Activated CD8-positive, alpha-beta memory T cell treated with anti-CD3 and anti-CD28 coated beads, Interleukin-2, amount 10 ng/mL, durations not matched to agents 7 days and 5 days (primary cell): ENCODE measurements around the gene CUTC. TPM values are rescaled to one million over a fixed set of nuclear protein-coding genes. Genes with fewer than 3 reads are reported as not detected.
A peak's percentile ranks its signal among the peaks of the same experiment; 100 is the strongest.

Experiments used
- ATAC-seq: fragments of 150-1000 bp; cut with Tn5 transposase; one replicate; pipeline ENCODE4 v1.10.0; 2021; ENCODE audit warnings: moderate library complexity
- CTCF ChIA-PET: fragments of 350-600 bp; sonication (Branson Sonifier 250); formaldehyde crosslinking; loops from one replicate; lab custom pipeline; 2021; ENCODE audit warnings: antibody characterized with exemption; lab: Charles Lee
- DNase-seq: peaks from one replicate; pipeline ENCODE4 v3.0.0-alpha.2; 2020
- H3K27ac Mint-ChIP-seq: one replicate; pipeline ENCODE4 v1.8.0; 2021; ENCODE audit warnings: mild to moderate bottlenecking, mixed read lengths
- H3K27me3 Mint-ChIP-seq: one replicate; pipeline ENCODE4 v1.8.0; 2021; ENCODE audit warnings: mixed read lengths
- H3K36me3 Mint-ChIP-seq: one replicate; pipeline ENCODE4 v1.8.0; 2021; ENCODE audit warnings: mild to moderate bottlenecking, mixed read lengths
- H3K4me1 Mint-ChIP-seq: one replicate; pipeline ENCODE4 v1.8.0; 2021; ENCODE audit warnings: mixed read lengths
- H3K4me3 Mint-ChIP-seq: one replicate; pipeline ENCODE4 v1.8.0; 2021; ENCODE audit warnings: mild to moderate bottlenecking, moderate library complexity, mixed read lengths
- H3K9me3 Mint-ChIP-seq: one replicate; pipeline ENCODE4 v1.8.0; 2022; ENCODE audit warnings: low read depth, mixed read lengths
- total RNA-seq, 2 experiments: library from RNA; stranded (reverse); gene quantifications; one replicate each; pipeline ENCODE4 v1.2.3, GENCODE V29; 2021

The CUTC gene
- total RNA-seq, 2 experiments from 2014 or later: 23.6 to 26.9 TPM

DNA sequence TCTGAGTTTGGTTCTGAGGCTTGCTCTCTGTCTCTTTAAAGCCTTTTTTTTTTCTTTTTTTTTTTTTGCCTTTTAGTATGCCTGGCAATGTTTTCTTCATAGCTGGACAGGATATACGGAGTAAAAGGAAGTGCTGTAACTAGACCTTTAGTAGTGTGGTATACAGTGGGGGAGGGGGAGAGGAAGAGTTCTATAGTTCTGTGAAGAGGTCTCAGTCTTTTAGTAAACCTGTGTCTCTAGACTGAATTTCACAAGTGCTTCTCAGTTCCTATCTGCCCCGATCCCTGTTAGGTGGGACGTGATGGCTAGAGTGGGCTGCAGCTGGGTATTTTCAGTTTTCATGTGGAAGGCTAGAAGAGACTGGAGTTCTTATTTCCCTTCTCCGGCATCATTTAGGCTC, 47.3 kb downstream of the CUTC start:
- CTCF ChIA-PET: no interaction called here
- ATAC-seq: peak; percentile 49
- Mint-ChIP-seq H3K9me3 (no peaks in the 10 kb centered on the region), H3K36me3 (no peaks in the 10 kb centered on the region), H3K4me3 (no peak overlapping the region), H3K4me1 (peaks cover 11% of the 10 kb centered on the region), H3K27me3 (peaks cover 3% of the 10 kb centered on the region), H3K27ac (no peak overlapping the region)
- no peak for DNase-seq

DNA sequence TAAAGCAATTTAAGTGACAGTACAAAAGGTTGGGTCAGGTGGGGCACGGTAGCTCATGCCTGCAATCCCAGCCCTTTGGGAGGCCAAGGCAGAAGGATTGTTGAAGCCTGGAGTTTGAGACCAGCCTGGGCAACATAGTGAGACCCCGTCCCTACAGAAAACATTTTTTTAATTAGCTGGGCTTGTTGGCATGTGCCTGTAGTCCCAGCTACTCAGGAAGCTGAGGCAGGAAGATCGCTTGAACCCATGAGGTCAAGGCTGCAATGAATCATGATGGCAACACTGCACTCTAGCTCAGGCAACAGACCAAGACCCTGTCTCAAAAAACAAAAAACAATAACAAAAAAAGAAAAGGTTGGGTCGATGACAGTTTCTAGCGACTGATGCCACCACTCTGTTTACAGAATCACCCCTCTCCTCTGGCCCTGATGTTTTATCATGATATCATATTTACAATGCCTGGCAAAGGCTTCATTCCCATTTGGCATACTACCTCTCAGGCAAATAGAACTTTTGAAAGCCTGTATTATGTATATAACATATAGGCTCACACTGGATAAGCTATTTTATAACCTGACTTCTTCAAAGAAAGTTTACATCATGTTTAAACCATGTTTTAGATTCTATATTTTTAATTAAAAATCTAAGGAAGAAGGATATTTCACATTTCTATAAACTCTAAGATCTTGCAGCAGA, 49.8 kb downstream of the CUTC start:
- no peak overlapping the region for H3K27ac Mint-ChIP-seq
- H3K27me3 Mint-ChIP-seq: peaks cover 3% of the 10 kb centered on the region
- H3K36me3 Mint-ChIP-seq: no peaks in the 10 kb centered on the region
- CTCF ChIA-PET: no interaction called here
- H3K4me3 Mint-ChIP-seq: no peak overlapping the region
- ATAC-seq: no peak
- DNase-seq: no peak
- H3K9me3 Mint-ChIP-seq: no peaks in the 10 kb centered on the region
- H3K4me1 Mint-ChIP-seq: peaks cover 12% of the 10 kb centered on the region

DNA sequence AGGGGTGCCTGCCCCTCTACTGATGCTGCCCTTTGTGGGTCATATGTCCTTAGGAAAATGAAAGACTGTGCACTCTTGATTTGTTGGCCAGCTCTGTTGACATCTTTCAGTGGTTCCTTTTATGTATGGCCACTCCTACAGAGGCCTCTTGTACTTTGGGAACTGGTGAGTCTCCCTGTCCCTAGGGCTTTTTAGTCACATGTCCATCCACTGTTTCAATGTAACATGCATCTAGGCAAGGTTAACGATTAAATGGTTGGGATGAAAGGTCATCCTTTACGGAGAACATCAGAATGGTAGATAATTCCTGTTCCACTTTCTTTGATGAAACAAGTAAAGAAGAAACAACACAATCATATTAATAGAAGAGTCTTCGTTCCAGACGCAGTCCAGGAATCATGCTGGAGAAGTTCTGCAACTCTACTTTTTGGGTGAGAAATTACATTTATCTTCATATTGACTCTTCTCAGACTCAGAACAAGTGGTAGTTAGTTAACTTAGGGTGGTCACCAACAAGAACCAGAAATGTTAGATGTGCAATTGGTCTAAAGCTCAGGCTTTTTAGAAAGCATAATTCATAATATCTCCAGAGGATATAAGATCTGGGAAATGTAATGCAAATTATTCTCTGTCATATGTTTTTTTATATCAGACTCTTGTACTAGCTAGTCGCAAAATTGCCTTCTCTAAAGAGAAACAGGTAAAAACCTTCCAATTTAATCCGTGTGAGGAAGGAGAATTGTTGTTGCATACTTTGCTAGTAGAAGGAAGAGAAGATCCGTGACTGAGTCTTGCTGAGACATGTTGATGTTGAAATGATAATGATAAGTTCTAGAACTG, 50.6 kb downstream of the CUTC start, which contains the start of gene ABCC2:
Gene ABCC2, plus strand, starts transcription at position 194 of the 840 bp plus-strand sequence. Its CDS starts 205 bp downstream, at position 399.
- Mint-ChIP-seq H3K27me3 (peaks cover 3% of the 10 kb centered on the region), H3K9me3 (no peaks in the 10 kb centered on the region), H3K4me3 (no peak within 1 kb of the TSS), H3K4me1 (peaks cover 12% of the 10 kb centered on the region), H3K27ac (no peak within 1 kb of the TSS), H3K36me3 (no peaks in the 10 kb centered on the region)
- no peak for DNase-seq
- CTCF ChIA-PET: no interaction called here
- no peak for ATAC-seq

DNA sequence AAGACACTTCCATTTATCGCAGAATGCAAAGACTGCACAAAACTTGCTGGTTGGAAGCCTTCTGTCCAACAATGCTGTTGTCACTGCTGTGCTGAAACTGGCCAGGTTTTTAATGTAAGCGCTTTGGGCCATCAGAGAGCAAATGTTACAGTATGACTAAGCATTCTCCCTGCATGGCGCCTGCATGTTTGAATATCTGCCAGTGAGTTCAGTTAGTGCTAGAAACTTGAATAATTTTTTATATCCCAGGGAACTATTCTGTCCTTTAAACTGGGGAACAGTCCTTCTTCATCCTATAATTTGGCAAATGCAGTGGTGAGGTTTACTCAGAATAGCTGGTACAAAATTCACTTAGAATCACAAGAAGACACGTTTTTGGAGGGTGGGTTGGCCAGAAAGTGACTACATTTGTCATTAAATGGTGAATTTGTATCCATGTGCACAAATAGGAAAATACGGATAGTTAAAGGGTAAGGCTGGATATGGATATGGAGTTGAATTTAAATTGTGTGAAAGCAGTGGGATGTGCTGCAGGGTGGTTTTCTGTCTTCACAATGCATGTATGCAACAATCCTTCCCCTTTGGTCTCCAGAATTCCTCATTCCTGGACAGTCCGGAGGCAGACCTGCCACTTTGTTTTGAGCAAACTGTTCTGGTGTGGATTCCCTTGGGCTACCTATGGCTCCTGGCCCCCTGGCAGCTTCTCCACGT, 52.1 kb downstream of the CUTC start:
- H3K4me3 Mint-ChIP-seq: no peak overlapping the region
- H3K4me1 Mint-ChIP-seq: peaks cover 9% of the 10 kb centered on the region
- H3K27ac Mint-ChIP-seq: no peak overlapping the region
- peaks cover 3% of the 10 kb centered on the region for H3K27me3 Mint-ChIP-seq
- no peaks in the 10 kb centered on the region for H3K36me3 Mint-ChIP-seq
- no peak for DNase-seq
- H3K9me3 Mint-ChIP-seq: no peaks in the 10 kb centered on the region
- no peak for ATAC-seq
- CTCF ChIA-PET: no interaction called here

DNA sequence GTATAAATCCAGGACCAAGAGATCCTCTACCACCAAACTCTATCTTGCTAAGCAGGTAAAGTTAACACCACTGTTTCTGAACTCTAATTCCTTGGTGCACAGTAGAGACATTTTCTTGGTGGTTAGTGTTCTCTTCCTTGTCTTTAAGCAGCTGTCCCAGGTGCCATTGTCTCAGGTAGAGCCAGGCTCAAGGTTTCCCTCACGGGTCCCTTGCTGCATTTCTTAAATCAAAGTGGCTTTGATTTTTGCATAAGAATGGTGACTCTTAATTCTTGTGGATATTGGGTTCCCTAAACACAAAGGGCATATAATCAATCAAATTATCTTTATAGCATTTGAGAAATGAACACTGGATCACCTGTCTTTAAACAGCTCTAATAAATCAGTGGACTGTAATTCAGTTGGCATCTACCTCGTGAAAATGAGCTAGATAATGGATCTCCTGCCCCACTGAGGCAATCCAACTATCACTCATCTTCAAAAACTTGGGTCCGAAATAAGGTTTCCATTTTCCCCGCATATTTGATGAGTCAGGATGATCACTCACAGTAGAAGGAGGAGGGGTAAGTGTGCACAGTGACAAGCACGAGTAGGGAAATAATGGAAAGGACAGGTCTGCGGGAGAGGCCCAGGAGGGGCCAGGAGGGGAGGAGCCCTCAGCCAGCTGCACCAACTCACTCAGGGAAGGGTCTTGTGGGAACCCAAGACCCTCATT, 52.9 kb downstream of the CUTC start:
- Mint-ChIP-seq H3K36me3 (no peaks in the 10 kb centered on the region), H3K4me3 (no peak overlapping the region), H3K9me3 (no peaks in the 10 kb centered on the region), H3K4me1 (peaks cover 3% of the 10 kb centered on the region), H3K27me3 (peaks cover 3% of the 10 kb centered on the region), H3K27ac (no peak overlapping the region)
- CTCF ChIA-PET: no interaction called here
- DNase-seq (no peak), ATAC-seq (no peak)

DNA sequence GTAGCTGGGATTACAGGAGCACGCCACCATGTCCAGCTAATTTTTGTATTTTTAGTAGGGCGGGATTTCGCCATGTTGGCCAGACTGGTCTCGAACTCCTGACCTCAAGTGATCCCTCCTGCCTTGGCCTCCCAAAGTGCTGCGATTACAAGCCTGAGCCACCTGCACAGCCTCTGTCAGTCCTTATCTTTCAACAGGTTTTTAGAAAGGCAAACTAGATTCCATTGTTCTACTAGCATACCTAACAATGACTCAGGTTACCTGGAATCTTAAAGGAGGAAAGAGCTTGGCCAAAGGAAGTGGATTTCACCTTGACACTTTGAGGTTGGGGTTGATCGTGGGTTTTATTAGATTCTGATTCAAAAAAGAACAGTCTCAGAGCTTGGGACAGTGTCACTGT, 53.6 kb downstream of the CUTC start:
- ATAC-seq (no peak), DNase-seq (no peak)
- H3K27me3 Mint-ChIP-seq: peaks cover 3% of the 10 kb centered on the region
- H3K9me3 Mint-ChIP-seq: no peaks in the 10 kb centered on the region
- CTCF ChIA-PET: no interaction called here
- H3K27ac Mint-ChIP-seq: no peak overlapping the region
- H3K4me3 Mint-ChIP-seq: no peak overlapping the region
- no peaks in the 10 kb centered on the region for H3K36me3 Mint-ChIP-seq
- H3K4me1 Mint-ChIP-seq: peaks cover 2% of the 10 kb centered on the region

DNA sequence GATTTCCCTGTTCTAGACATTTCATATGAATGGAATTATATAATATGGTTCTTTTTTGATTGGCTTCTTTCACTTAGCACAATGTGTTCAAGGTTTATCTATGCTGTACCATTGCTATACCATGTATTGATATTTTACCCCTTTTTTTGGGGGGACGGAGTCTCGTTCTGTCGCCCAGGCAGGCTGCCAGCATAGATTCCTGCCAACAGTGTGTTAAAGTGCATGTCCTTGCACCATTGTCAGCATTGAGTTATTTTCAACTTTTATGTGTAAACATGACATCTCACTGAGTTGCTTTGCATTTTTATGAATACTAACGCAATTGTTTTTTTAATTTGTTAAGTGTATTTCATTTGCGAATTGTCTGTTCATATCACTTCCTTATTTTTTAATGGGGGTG, 55.3 kb downstream of the CUTC start:
- peaks cover 3% of the 10 kb centered on the region for H3K27me3 Mint-ChIP-seq
- CTCF ChIA-PET: interaction anchor here (0.9 kb wide), 1 partner anchor 58 kb away, joined by 4 read pairs; no protein-coding TSS in a partner anchor
- DNase-seq (no peak), ATAC-seq (no peak)
- H3K4me3 Mint-ChIP-seq: no peak overlapping the region
- H3K4me1 Mint-ChIP-seq: peaks cover 2% of the 10 kb centered on the region
- no peak overlapping the region for H3K27ac Mint-ChIP-seq
- H3K9me3 Mint-ChIP-seq: no peaks in the 10 kb centered on the region
- H3K36me3 Mint-ChIP-seq: no peaks in the 10 kb centered on the region

DNA sequence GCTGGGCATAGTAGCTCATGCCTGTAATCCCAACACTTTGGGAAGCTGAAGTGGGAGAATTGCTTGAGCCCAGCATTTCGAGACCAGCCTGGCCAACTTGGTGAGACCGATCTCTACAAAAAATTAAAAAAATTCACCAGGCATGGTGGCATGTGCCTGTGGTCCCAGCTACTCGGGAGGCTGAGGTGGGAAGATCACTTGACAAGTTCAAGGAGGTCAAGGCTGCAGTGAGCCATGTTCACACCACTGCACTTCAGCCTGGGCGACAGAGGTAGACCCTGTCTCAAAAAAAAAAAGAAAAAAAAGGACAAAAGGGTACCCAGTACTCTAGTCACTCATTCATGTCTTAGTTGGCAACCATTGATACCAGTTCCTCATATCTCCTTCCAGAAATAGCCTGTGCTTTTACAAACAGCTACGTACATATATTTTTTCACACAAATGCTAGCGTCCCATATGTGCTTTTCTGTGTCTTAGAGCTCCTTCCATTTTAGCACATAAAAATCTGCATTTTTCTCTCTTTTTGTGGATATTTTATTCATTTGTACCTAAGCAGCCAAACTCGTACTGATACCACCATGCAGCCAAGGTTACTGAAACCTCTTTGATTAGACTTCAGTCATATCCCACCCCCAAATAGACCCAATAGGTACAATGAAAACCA, 55.9 kb downstream of the CUTC start:
- peaks cover 2% of the 10 kb centered on the region for H3K4me1 Mint-ChIP-seq
- CTCF ChIA-PET: interaction anchor here (0.9 to 1.0 kb wide), 2 partner anchors 11 to 58 kb away, joined by 3 to 4 read pairs; no protein-coding TSS in a partner anchor
- no peak for ATAC-seq

DNA sequence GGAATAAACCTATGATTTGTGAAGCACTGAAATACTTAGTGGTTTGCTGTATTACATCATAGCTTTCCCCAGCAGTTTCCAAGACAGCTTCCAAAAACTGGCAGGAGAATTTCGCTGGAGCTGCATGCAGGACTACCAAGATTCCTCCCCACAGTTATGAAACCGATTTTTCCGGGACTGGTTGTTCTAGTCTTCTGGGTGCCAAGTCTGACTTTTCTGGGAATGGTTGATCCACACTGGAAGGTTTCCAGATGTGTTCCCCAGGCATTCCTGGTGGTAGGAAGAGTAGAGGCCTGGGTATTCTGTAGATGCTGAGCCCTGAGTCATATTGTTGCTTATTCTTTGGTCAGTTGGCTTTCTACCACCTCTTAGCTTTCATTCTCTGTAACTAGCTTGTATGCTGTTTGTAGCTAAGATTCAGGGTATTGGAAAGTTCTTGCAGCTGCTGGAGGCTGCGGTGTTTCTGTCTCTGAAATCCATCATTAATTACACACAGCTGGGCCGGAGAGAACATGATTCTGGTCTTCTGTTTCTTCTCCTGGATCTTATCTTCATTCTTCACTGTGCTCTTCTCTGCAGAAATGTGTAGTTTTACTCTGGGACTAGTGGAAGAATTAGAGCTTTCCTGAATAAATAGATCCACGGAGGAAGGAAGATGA, 56.7 kb downstream of the CUTC start:
- ATAC-seq: no peak

More for the DNA sequence above, 55.9 kb downstream of the CUTC start:
- no peak overlapping the region for H3K27ac Mint-ChIP-seq
- peaks cover 3% of the 10 kb centered on the region for H3K27me3 Mint-ChIP-seq
- H3K36me3 Mint-ChIP-seq: no peaks in the 10 kb centered on the region
- H3K4me3 Mint-ChIP-seq: no peak overlapping the region
- DNase-seq: no peak
- no peaks in the 10 kb centered on the region for H3K9me3 Mint-ChIP-seq

DNA sequence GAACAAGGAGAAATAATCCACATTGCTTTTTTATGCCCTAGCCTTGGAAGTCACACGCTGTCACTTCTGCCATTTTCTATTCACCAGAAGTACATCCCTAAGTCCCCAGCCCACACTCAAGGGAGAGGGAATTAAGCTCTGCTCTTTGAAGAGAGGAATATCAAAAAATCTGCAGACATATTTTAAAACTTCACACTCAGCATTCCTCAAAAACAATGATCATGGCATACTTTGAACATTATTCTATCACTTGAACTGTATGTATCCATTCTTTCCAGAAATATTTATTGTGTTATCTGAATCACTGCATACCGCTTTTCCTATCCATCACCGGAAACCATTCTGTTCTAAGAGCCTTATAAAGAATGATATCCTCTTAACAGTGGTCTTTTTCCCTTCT, 59.8 kb downstream of the CUTC start:
- Mint-ChIP-seq H3K4me3 (no peak overlapping the region), H3K36me3 (no peaks in the 10 kb centered on the region), H3K4me1 (no peaks in the 10 kb centered on the region), H3K9me3 (no peaks in the 10 kb centered on the region), H3K27ac (no peak overlapping the region), H3K27me3 (peaks cover 3% of the 10 kb centered on the region)
- CTCF ChIA-PET: no interaction called here
- DNase-seq: no peak
- no peak for ATAC-seq

More for the DNA sequence above, 56.7 kb downstream of the CUTC start:
- no peak overlapping the region for H3K27ac Mint-ChIP-seq
- H3K4me1 Mint-ChIP-seq: peaks cover 2% of the 10 kb centered on the region
- peaks cover 3% of the 10 kb centered on the region for H3K27me3 Mint-ChIP-seq
- H3K9me3 Mint-ChIP-seq: no peaks in the 10 kb centered on the region
- no peak for DNase-seq
- no peak overlapping the region for H3K4me3 Mint-ChIP-seq
- no peaks in the 10 kb centered on the region for H3K36me3 Mint-ChIP-seq
- CTCF ChIA-PET: interaction anchor here (0.9 to 1.0 kb wide), 2 partner anchors 11 to 57 kb away, joined by 3 to 4 read pairs; no protein-coding TSS in a partner anchor

DNA sequence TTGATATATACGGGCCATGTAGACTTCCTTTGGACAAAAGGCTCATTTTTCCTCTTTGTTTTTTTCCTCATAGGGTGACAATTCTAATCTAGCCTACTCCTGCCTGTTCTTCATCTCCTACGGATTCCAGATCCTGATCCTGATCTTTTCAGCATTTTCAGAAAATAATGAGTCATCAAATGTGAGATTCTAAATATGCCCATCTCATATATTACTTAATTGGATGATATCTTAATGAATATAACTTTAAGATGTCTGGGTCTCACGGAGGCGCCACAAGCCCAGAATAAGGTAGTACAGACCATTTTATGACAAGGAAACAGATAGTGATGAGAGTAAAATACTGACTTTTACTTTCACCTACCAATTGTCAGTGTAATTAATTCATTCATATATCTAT, 61.8 kb downstream of the CUTC start:
- H3K36me3 Mint-ChIP-seq: no peaks in the 10 kb centered on the region
- CTCF ChIA-PET: no interaction called here
- H3K4me1 Mint-ChIP-seq: no peaks in the 10 kb centered on the region
- no peaks in the 10 kb centered on the region for H3K9me3 Mint-ChIP-seq
- no peak overlapping the region for H3K27ac Mint-ChIP-seq
- ATAC-seq (no peak), DNase-seq (no peak)
- no peak overlapping the region for H3K4me3 Mint-ChIP-seq
- H3K27me3 Mint-ChIP-seq: no peaks in the 10 kb centered on the region

DNA sequence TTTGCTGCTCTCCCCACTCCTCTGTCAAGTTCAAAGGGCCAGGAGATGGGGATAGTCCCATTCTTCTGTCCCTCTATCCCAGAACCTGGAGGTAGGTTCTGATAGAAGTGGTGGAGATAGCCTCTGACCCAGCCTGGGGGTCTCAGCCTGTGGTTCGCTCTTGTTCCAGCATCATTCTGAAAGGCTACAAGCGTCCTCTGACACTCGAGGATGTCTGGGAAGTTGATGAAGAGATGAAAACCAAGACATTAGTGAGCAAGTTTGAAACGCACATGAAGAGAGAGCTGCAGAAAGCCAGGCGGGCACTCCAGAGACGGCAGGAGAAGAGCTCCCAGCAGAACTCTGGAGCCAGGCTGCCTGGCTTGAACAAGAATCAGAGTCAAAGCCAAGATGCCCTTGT, 64.9 kb downstream of the CUTC start:
- Mint-ChIP-seq H3K9me3 (no peaks in the 10 kb centered on the region), H3K36me3 (no peaks in the 10 kb centered on the region), H3K27me3 (no peaks in the 10 kb centered on the region), H3K4me1 (no peaks in the 10 kb centered on the region), H3K27ac (no peak overlapping the region), H3K4me3 (no peak overlapping the region)
- DNase-seq (no peak), ATAC-seq (no peak)
- CTCF ChIA-PET: no interaction called here
